Progenitor cell of endocrine pancreas (in vitro differentiated cells): ENCODE data around the gene COX6A1. TPM values are rescaled to one million over a fixed set of nuclear protein-coding genes. Genes with fewer than 3 reads are reported as not detected.
"Not testable (repeated sequence)": the region's sequence is repeated elsewhere in the genome, so short reads cannot be mapped to it uniquely, and the experiment has no call there.

Source experiments
- DNase-seq: peaks from one replicate; pipeline ENCODE4 v3.0.0; 2021; ENCODE audit warnings: low spot score; ENCODE audit not compliant: unreplicated experiment
- H3K27ac Mint-ChIP-seq: 2 replicates; pipeline ENCODE4 v1.8.0; 2021; ENCODE audit warnings: mild to moderate bottlenecking, moderate library complexity, mixed read lengths
- H3K27me3 Mint-ChIP-seq: 2 replicates; pipeline ENCODE4 v1.8.0; 2021; ENCODE audit warnings: mixed read lengths
- H3K36me3 Mint-ChIP-seq: 2 replicates; pipeline ENCODE4 v1.8.0; 2022; ENCODE audit warnings: mixed read lengths; ENCODE audit not compliant: insufficient read depth
- H3K4me1 Mint-ChIP-seq: 2 replicates; pipeline ENCODE4 v1.8.0; 2021; ENCODE audit warnings: low read depth, mixed read lengths
- H3K4me3 Mint-ChIP-seq: 2 replicates; pipeline ENCODE4 v1.8.0; 2021; ENCODE audit warnings: low read depth, mild to moderate bottlenecking, moderate library complexity, mixed read lengths
- H3K9me3 Mint-ChIP-seq: 2 replicates; pipeline ENCODE4 v1.8.0; 2021; ENCODE audit warnings: low read depth, mixed read lengths
- CTCF ChIP-seq: fragments of 200-600 bp; sonication (generic); IDR thresholded peaks from one replicate; pipeline ENCODE4 v1.5.0; 2021; ENCODE audit warnings: antibody characterized with exemption, mild to moderate bottlenecking; ENCODE audit not compliant: unreplicated experiment
- total RNA-seq: library from RNA; stranded (reverse); gene quantifications from 2 replicates; pipeline ENCODE4 v1.2.1, GENCODE V29; 2021

The COX6A1 gene
- total RNA-seq, 1 donor from 2014 or later, result 318 TPM

GRCh38 chr12:120444676-120445075 is 6.8 kb downstream of the COX6A1 start:
- Mint-ChIP-seq H3K27me3 (no peaks in the 10 kb centered on the region), H3K9me3 (no peaks in the 10 kb centered on the region), H3K4me3 (peak overlapping the region; percentile 93), H3K36me3 (peaks cover 7% of the 10 kb centered on the region), H3K4me1 (peaks cover 17% of the 10 kb centered on the region), H3K27ac (peak overlapping the region; percentile 98)
- TF ChIP-seq CTCF, result no peak
- DNase-seq, result no peak

GRCh38 chr12:120445911-120446843 is 8.3 kb downstream of the COX6A1 start, which contains the start of the genes GATC and TRIAP1:
Gene GATC, plus strand, starts transcription at chr12:120446444. Its CDS starts 37 bp downstream, at chr12:120446481.
Gene TRIAP1, minus strand, starts transcription at chr12:120446384. Its CDS starts 12 bp downstream, at chr12:120446372.
- H3K4me3 Mint-ChIP-seq, result peak within 1 kb of the TSS; percentile 93
- DNase-seq, result peak; percentile 69
- H3K4me1 Mint-ChIP-seq, result peaks cover 17% of the 10 kb centered on the region
- no peaks in the 10 kb centered on the region for H3K9me3 Mint-ChIP-seq
- H3K36me3 Mint-ChIP-seq, result peaks cover 8% of the 10 kb centered on the region
- no peaks in the 10 kb centered on the region for H3K27me3 Mint-ChIP-seq
- peak within 1 kb of the TSS; percentile 98 for H3K27ac Mint-ChIP-seq
- TF ChIP-seq CTCF, result no peak

GRCh38 chr12:120446844-120447178 is 8.9 kb downstream of the COX6A1 start:
- not testable (repeated sequence) for H3K27me3 Mint-ChIP-seq, H3K9me3 Mint-ChIP-seq, DNase-seq, H3K36me3 Mint-ChIP-seq
- H3K4me3 Mint-ChIP-seq, result peak overlapping the region; percentile 93
- peaks cover 17% of the 10 kb centered on the region for H3K4me1 Mint-ChIP-seq
- H3K27ac Mint-ChIP-seq, result peak overlapping the region; percentile 98

GRCh38 chr12:120447992-120448391 is 10.1 kb downstream of the COX6A1 start:
- Mint-ChIP-seq H3K4me3 (peak overlapping the region; percentile 93), H3K4me1 (peaks cover 20% of the 10 kb centered on the region), H3K36me3 (peaks cover 7% of the 10 kb centered on the region), H3K9me3 (no peaks in the 10 kb centered on the region), H3K27me3 (no peaks in the 10 kb centered on the region), H3K27ac (peak overlapping the region; percentile 87)
- no peak for DNase-seq
- TF ChIP-seq CTCF, result no peak

- H3K4me3 Mint-ChIP-seq, DNase-seq, H3K9me3 Mint-ChIP-seq, H3K27me3 Mint-ChIP-seq, H3K36me3 Mint-ChIP-seq: not testable (repeated sequence)
- Mint-ChIP-seq H3K4me1 (peaks cover 14% of the 10 kb centered on the region), H3K27ac (peak overlapping the region; percentile 71)
Observed at GRCh38 chr12:120452524-120452923, 14.6 kb downstream of the COX6A1 start.

- Mint-ChIP-seq H3K36me3 (peaks cover 9% of the 10 kb centered on the region), H3K4me1 (peaks cover 13% of the 10 kb centered on the region), H3K27me3 (no peaks in the 10 kb centered on the region), H3K4me3 (no peak overlapping the region), H3K27ac (peak overlapping the region; percentile 71), H3K9me3 (no peaks in the 10 kb centered on the region)
- DNase-seq, result no peak
- no peak for TF ChIP-seq CTCF
Observed at GRCh38 chr12:120453060-120453750, 15.3 kb downstream of the COX6A1 start.
